Uterus (tissue), 2 donors: ENCODE measurements around the gene CLIC3.

ENCODE experiments used
- POLR2A ChIP-seq, 2 donors: fragments of 450-650 bp; IDR thresholded peaks; one replicate each; pipeline ENCODE4 v1.6.1; 2016; ENCODE audit warnings: antibody characterized with exemption in 2 of 2, mild to moderate bottlenecking in 1 of 2, moderate library complexity in 1 of 2
- TF ChIP-seq, protein P1 (sequence below), 4 experiments: fragments of 200-600 bp in 2 of 4; fragments of 450-650 bp in 2 of 4; sonication (generic) in 2 of 4; IDR thresholded peaks; one replicate each; pipeline ENCODE4 v1.5.1; 2016 to 2019; ENCODE audit warnings: antibody characterized with exemption in 4 of 4, mild to moderate bottlenecking in 2 of 4, moderate library complexity in 1 of 4

- TF ChIP-seq, protein P1, sequence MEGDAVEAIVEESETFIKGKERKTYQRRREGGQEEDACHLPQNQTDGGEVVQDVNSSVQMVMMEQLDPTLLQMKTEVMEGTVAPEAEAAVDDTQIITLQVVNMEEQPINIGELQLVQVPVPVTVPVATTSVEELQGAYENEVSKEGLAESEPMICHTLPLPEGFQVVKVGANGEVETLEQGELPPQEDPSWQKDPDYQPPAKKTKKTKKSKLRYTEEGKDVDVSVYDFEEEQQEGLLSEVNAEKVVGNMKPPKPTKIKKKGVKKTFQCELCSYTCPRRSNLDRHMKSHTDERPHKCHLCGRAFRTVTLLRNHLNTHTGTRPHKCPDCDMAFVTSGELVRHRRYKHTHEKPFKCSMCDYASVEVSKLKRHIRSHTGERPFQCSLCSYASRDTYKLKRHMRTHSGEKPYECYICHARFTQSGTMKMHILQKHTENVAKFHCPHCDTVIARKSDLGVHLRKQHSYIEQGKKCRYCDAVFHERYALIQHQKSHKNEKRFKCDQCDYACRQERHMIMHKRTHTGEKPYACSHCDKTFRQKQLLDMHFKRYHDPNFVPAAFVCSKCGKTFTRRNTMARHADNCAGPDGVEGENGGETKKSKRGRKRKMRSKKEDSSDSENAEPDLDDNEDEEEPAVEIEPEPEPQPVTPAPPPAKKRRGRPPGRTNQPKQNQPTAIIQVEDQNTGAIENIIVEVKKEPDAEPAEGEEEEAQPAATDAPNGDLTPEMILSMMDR (IDR thresholded peaks at IDR 0.05) = no peak
- no peak for TF ChIP-seq POLR2A (IDR thresholded peaks at IDR 0.05)
Observed at GRCh38 chr9:137008312-137008711, 11.9 kb upstream of the CLIC3 start.
